GM12874 (cell line): ENCODE results near the gene INVS.

ENCODE experiments used
- CTCF ChIP-seq: IDR thresholded peaks from 2 replicates; pipeline ENCODE4 v1.5.1; 2011; ENCODE audit warnings: low read depth, mild to moderate bottlenecking, control low read depth, low read length, moderate library complexity; ENCODE audit not compliant: insufficient read depth

The INVS gene

GRCh38 chr9:100216178-100216787 lies 117.2 kb downstream of the INVS start:
- TF ChIP-seq CTCF = peak; percentile 74

- TF ChIP-seq CTCF = no peak
Observed at GRCh38 chr9:100217536-100217935, 118.5 kb downstream of the INVS start.

DNA sequence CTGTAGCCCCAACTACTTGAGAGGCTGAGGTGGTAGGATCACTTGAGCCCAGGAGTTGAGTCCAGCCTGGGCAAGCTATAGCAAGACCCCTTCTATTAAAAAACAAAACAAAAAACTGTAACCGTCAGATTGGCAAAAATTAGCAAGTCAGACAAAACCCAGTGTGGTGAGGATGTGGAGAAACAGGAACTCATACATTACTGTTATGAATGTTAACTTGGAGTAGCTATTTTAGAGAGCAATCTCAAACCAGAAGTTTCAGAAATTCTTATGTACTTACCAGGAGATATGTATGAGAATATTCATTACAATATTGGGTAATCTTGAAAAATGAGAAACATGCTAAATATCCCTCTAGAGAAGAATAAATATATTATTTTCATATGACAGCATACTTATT lies 120.3 kb downstream of the INVS start:
- no peak for TF ChIP-seq CTCF

DNA sequence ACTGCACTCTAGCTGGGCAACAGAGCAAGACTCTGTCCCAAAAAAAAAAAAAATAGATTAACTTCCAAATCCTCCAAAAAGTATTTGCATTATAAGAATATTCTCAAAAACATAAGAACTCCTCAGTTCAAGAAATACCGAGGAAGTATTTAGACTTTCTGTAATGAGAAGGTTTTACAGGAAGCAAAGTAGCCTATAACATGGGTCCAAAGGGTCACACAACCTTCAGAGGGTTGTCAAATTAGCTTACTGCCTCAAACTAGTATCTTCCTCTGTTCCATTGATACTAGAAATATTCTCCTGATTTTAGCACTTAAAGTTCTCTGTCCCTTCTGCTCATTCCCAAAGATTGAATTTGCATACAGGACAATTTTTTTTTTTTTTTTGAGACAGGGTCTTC lies 121.9 kb downstream of the INVS start:
- TF ChIP-seq CTCF = no peak

DNA sequence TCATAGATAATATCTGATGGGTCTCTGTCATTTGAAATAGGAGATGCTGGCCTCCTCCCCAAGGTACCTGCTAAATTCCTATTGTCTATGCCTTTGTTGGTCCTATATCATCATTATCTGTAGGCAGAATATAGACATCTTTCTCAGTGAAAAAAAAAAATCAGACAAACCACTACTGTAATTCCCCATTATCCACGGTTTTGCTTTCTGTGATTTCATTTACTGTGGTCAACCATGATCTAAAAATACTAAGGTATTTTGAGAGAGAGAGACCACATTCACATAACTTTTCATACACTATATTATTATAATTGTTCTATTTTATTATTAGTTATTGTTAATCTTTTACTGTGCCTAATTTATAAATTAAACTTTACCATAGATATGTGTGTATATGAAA lies 122.5 kb downstream of the INVS start:
- no peak for TF ChIP-seq CTCF

GRCh38 chr9:100222674-100223073 lies 123.6 kb downstream of the INVS start:
- no peak for TF ChIP-seq CTCF

DNA sequence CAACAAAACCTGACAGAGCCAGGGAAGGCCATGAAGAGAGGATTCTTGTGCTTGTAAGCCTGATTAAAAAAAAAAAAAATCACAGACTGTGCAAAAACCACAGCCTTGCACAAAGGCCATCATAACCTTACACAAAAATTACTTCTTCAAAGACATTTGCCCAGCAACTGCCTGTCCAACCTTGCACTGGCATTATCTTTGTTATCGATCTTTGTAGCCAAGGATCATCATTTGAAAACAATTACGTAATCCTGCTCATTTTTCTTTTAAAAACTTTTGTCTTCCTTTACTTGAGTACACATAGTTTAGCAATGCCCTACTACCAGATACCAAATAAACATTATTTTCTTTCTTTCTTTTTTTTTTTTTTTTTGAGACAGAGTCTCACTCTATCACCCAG lies 128.6 kb downstream of the INVS start:
- TF ChIP-seq CTCF = no peak
